Measurements from ENCODE around the gene SRM.

GRCh38 chr1:11028018-11028417 is 31.8 kb downstream of the SRM start:
- TF ChIP-seq CTCF (IDR thresholded peaks at IDR 0.05 in 8 of 11, conservative IDR thresholded peaks at IDR 0.05 in 3 of 11) = no peak
- TF ChIP-seq POLR2AphosphoS5 (IDR thresholded peaks at IDR 0.05) = no peak
